ENCODE data around the gene ATP10B.

GRCh38 chr5:160614136-160614535, 237.9 kb downstream of the ATP10B start:
- TF ChIP-seq CTCF (IDR thresholded peaks at IDR 0.05) (no peak), EP300 (IDR thresholded peaks at IDR 0.05) (no peak), POLR2A (IDR thresholded peaks at IDR 0.05) (no peak)

Measured in tibial nerve (tissue), 4 donors.